K562 (cell line): ENCODE data around the gene NTRK1. TPM values are rescaled to one million over a fixed set of nuclear protein-coding genes. Genes with fewer than 3 reads are reported as not detected.

Experiments used
- ARID2 ChIP-seq: fragments of 450-650 bp; IDR thresholded peaks from 2 replicates; pipeline ENCODE4 v1.6.1; 2017; ENCODE audit warnings: antibody characterized with exemption, mild to moderate bottlenecking
- ARID3B ChIP-seq: fragments of 250-450 bp; sonication (Bioruptor Pico); IDR thresholded peaks from 2 replicates; pipeline ENCODE4 v1.4.0; 2020; ENCODE audit warnings: borderline replicate concordance
- ARNT ChIP-seq, 2 experiments: fragments of 450-650 bp; IDR thresholded peaks; 2 replicates each; pipeline ENCODE4 v1.6.1; 2016; ENCODE audit warnings: mild to moderate bottlenecking in 1 of 2
- BCOR ChIP-seq: fragments of 450-650 bp; IDR thresholded peaks from 2 replicates; pipeline ENCODE4 v1.6.1; 2016
- CTBP1 ChIP-seq: fragments of 450-650 bp; IDR thresholded peaks from 2 replicates; pipeline ENCODE4 v1.6.1; 2016; ENCODE audit warnings: borderline replicate concordance
- E2F6 ChIP-seq, 2 experiments: IDR thresholded peaks; 2 replicates each; pipeline ENCODE4 v1.6.1; 2011; ENCODE audit warnings: borderline replicate concordance in 1 of 2, control low read depth in 1 of 2, low read depth in 1 of 2, low read length in 1 of 2, mild to moderate bottlenecking in 1 of 2, mixed read lengths in 1 of 2, moderate library complexity in 1 of 2; ENCODE audit not compliant: insufficient read depth in 1 of 2, insufficient read length in 1 of 2, poor library complexity in 1 of 2, severe bottlenecking in 1 of 2; ENCODE audit errors: extremely low read depth in 1 of 2
- FOXK2 ChIP-seq, 2 experiments: fragments of 450-650 bp; IDR thresholded peaks in 1 of 2; conservative IDR thresholded peaks in 1 of 2; 2 replicates each; pipeline ENCODE4 v1.6.1; 2016; ENCODE audit warnings: low read depth in 2 of 2, mild to moderate bottlenecking in 1 of 2
- GABPB1 ChIP-seq: sonication (generic); formaldehyde crosslinking; IDR thresholded peaks from 2 replicates; pipeline ENCODE4 v1.8.0; 2022; ENCODE audit warnings: mild to moderate bottlenecking, missing genetic modification reagents
- HDGF ChIP-seq: fragments of 450-650 bp; IDR thresholded peaks from 2 replicates; pipeline ENCODE4 v1.6.1; 2016
- NR4A1 ChIP-seq, 2 experiments: fragments of 250-450 bp in 1 of 2; fragments of 450-650 bp in 1 of 2; sonication (Bioruptor Pico) in 1 of 2; IDR thresholded peaks; 2 replicates each; pipeline versions ENCODE4 v1.4.0 to v1.6.1; 2016 to 2020; ENCODE audit warnings: mild to moderate bottlenecking in 2 of 2, missing compliant biosample characterization in 1 of 2, missing genetic modification characterization in 1 of 2, moderate library complexity in 1 of 2
- SNRNP70 ChIP-seq: fragments of 200-400 bp; formaldehyde crosslinking; optimal IDR thresholded peaks from 2 replicates; pipeline ENCODE3; 2017; ENCODE audit warnings: low read depth, low read length
- ZNF431 ChIP-seq: sonication (generic); formaldehyde crosslinking; IDR thresholded peaks from 2 replicates; pipeline ENCODE4 v1.8.0; 2022; ENCODE audit warnings: mild to moderate bottlenecking, missing genetic modification reagents
- polyA plus RNA-seq, 8 experiments: library from polyadenylated mRNA; depleted of rRNA in 4 of 8; stranded (reverse) in 5 of 8; unstranded in 3 of 8; fragments of >200 nt; fragmentation: Nextera tagmentation in 2 of 8; fragmentation: Illumina TruSeq in 1 of 8; extraction: Ambion mirVana in 2 of 8; extraction: Trizol in 1 of 8; gene quantifications; 2 replicates each; pipeline versions ENCODE4 v1.2.1 to v1.2.3, GENCODE V29; 2011 to 2014; ENCODE audit warnings: inconsistent platforms in 1 of 8, missing spikeins in 1 of 8
- total RNA-seq, 7 experiments: library from RNA; depleted of rRNA in 6 of 7; stranded (reverse); fragments of >200 nt in 6 of 7; fragmentation: Illumina TruSeq in 2 of 7; extraction: Trizol in 2 of 7; gene quantifications; 2 replicates each; pipeline versions ENCODE4 v1.2.1 to v1.2.3, GENCODE V29; 2011 to 2021; ENCODE audit warnings: low replicate concordance in 1 of 7
- TF ChIP-seq, protein P1 (sequence below), 2 experiments: fragments of 450-650 bp in 1 of 2; sonication (generic) in 1 of 2; formaldehyde crosslinking in 1 of 2; IDR thresholded peaks; 2 replicates each; pipeline versions ENCODE4 v1.7.1 to v1.9.0; 2016 to 2022; ENCODE audit warnings: inconsistent platforms in 1 of 2, mild to moderate bottlenecking in 1 of 2, missing genetic modification reagents in 1 of 2
- TF ChIP-seq, protein P2 (sequence below): fragments of 250-450 bp; sonication (Bioruptor Pico); IDR thresholded peaks from 2 replicates; pipeline ENCODE4 v1.8.0; 2021; ENCODE audit warnings: moderate library complexity, mild to moderate bottlenecking, inconsistent platforms
- TF ChIP-seq, protein P3 (sequence below): fragments of 450-650 bp; formaldehyde crosslinking; IDR thresholded peaks from 2 replicates; pipeline ENCODE4 v1.4.0; 2022; ENCODE audit warnings: missing genetic modification characterization

The NTRK1 gene
- total and polyA plus RNA-seq, 9 of the 15 experiments (the other 6 are each of a cell fraction or from before 2014, with no cell fraction given): 0.46 to 30.0 (median 7.9) TPM

DNA sequence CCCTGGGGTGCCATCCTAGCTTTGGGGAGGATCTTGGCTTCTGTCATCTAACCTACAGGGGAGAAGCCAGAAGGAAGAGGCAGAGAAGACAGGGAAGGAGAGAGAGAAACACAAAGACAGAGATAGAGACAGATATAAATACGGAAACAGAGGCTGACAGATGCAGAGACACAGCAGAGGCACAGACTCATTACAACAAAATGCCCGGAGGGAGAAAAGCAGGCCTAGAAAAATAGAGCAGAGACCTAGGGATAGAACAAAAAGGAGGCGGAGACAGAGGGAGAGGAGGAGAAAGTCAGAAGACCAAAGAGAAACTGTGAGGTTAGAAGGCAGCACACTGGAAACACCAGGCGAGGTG is 34.8 kb downstream of the NTRK1 start (continued):
- TF ChIP-seq, protein P1, sequence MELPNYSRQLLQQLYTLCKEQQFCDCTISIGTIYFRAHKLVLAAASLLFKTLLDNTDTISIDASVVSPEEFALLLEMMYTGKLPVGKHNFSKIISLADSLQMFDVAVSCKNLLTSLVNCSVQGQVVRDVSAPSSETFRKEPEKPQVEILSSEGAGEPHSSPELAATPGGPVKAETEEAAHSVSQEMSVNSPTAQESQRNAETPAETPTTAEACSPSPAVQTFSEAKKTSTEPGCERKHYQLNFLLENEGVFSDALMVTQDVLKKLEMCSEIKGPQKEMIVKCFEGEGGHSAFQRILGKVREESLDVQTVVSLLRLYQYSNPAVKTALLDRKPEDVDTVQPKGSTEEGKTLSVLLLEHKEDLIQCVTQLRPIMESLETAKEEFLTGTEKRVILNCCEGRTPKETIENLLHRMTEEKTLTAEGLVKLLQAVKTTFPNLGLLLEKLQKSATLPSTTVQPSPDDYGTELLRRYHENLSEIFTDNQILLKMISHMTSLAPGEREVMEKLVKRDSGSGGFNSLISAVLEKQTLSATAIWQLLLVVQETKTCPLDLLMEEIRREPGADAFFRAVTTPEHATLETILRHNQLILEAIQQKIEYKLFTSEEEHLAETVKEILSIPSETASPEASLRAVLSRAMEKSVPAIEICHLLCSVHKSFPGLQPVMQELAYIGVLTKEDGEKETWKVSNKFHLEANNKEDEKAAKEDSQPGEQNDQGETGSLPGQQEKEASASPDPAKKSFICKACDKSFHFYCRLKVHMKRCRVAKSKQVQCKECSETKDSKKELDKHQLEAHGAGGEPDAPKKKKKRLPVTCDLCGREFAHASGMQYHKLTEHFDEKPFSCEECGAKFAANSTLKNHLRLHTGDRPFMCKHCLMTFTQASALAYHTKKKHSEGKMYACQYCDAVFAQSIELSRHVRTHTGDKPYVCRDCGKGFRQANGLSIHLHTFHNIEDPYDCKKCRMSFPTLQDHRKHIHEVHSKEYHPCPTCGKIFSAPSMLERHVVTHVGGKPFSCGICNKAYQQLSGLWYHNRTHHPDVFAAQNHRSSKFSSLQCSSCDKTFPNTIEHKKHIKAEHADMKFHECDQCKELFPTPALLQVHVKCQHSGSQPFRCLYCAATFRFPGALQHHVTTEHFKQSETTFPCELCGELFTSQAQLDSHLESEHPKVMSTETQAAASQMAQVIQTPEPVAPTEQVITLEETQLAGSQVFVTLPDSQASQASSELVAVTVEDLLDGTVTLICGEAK (IDR thresholded peaks at IDR 0.05): no peak
- TF ChIP-seq, protein P1 (CRISPR knock-in tag; IDR thresholded peaks at IDR 0.05): no peak
- no peak for TF ChIP-seq SNRNP70
- no peak for TF ChIP-seq BCOR
- TF ChIP-seq, protein P2, sequence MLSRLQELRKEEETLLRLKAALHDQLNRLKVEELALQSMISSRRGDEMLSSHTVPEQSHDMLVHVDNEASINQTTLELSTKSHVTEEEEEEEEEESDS (CRISPR knock-in tag): no peak
- TF ChIP-seq ARNT (IDR thresholded peaks at IDR 0.05): no peak
- TF ChIP-seq NR4A1 (CRISPR knock-in tag; IDR thresholded peaks at IDR 0.05): no peak
- no peak for TF ChIP-seq NR4A1 (tag; IDR thresholded peaks at IDR 0.05)
- no peak for TF ChIP-seq ARID2
- no peak for TF ChIP-seq ARID3B (CRISPR knock-in tag)
- no peak for TF ChIP-seq E2F6 (IDR thresholded peaks at IDR 0.05; ENCODE audit: borderline replicate concordance in 1 of 2, extremely low read depth in 1 of 2, insufficient read depth in 1 of 2, insufficient read length in 1 of 2, low read depth in 1 of 2, low read length in 1 of 2, poor library complexity in 1 of 2, severe bottlenecking in 1 of 2)
- TF ChIP-seq ZNF431 (CRISPR knock-in tag): no peak
- TF ChIP-seq FOXK2 (conservative IDR thresholded peaks at IDR 0.05 in 1 of 2, IDR thresholded peaks at IDR 0.05 in 1 of 2; ENCODE audit: low read depth in 2 of 2): peak in 1 of 2 experiments; percentile 49; a peak in 1 of 4 replicates
- TF ChIP-seq CTBP1: no peak
- 0 out of 2 replicates have a peak, but pooled peaks have one; percentile 21 for TF ChIP-seq HDGF
- TF ChIP-seq GABPB1 (CRISPR knock-in tag): 0 out of 2 replicates have a peak, but pooled peaks have one; percentile 26
- TF ChIP-seq, protein P3, sequence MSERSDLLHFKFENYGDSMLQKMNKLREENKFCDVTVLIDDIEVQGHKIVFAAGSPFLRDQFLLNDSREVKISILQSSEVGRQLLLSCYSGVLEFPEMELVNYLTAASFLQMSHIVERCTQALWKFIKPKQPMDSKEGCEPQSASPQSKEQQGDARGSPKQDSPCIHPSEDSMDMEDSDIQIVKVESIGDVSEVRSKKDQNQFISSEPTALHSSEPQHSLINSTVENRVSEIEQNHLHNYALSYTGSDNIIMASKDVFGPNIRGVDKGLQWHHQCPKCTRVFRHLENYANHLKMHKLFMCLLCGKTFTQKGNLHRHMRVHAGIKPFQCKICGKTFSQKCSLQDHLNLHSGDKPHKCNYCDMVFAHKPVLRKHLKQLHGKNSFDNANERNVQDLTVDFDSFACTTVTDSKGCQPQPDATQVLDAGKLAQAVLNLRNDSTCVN (CRISPR knock-in tag): peak; percentile 78; the same call in 1 of the 2 replicates
